HEK293 (cell line): ENCODE measurements around the gene MORF4L1.

ENCODE experiments used
- CTCF ChIA-PET: fragments of 350-600 bp; formaldehyde crosslinking; extraction: SDS; loops from one replicate; lab custom pipeline; 2021; ENCODE audit warnings: antibody characterized with exemption; lab: Yijun Ruan, JAX
- POLR2A ChIA-PET: fragments of 300-600 bp; formaldehyde crosslinking; extraction: SDS; loops from one replicate; lab custom pipeline; 2020; ENCODE audit warnings: antibody characterized with exemption, inconsistent platforms; lab: Yijun Ruan, JAX
- H3K27ac ChIP-seq: fragments of 200-500 bp; sonication (Bioruptor generic); 2 replicates; pipeline ENCODE4 v1.5.1; 2014; ENCODE audit warnings: low read depth, low read length, control low read depth, inconsistent platforms; ENCODE audit errors: extremely low read depth
- H3K36me3 ChIP-seq, 2 experiments: fragments of 200-500 bp in 1 of 2; sonication (Bioruptor generic) in 1 of 2; 1 replicate in 1 of 2; 2 replicates in 1 of 2; pipeline ENCODE4 v1.5.1; 2014 to 2017; ENCODE audit warnings: inconsistent platforms in 2 of 2, low read length in 2 of 2; ENCODE audit not compliant: control insufficient read depth in 2 of 2, insufficient read depth in 1 of 2
- H3K4me1 ChIP-seq: fragments of 200-500 bp; sonication (Bioruptor generic); 2 replicates; pipeline ENCODE4 v1.5.1; 2014; ENCODE audit warnings: mild to moderate bottlenecking, low read length, inconsistent platforms; ENCODE audit not compliant: control insufficient read depth, insufficient read depth
- H3K4me3 ChIP-seq: 2 replicates; pipeline ENCODE4 v1.5.1; 2011; ENCODE audit warnings: low read depth, mild to moderate bottlenecking, control low read depth, low read length, moderate library complexity
- H3K9me3 ChIP-seq: fragments of 200-500 bp; sonication (Bioruptor generic); 2 replicates; pipeline ENCODE4 v1.5.1; 2014; ENCODE audit warnings: low read depth, low read length, inconsistent platforms; ENCODE audit not compliant: control insufficient read depth, insufficient read depth
- GLI4 ChIP-seq: fragments of 450-650 bp; formaldehyde crosslinking; IDR thresholded peaks from 2 replicates; pipeline ENCODE4 v1.5.1; 2016; ENCODE audit warnings: missing biosample characterization, missing genetic modification characterization
- IKZF3 ChIP-seq: fragments of 450-650 bp; IDR thresholded peaks from 2 replicates; pipeline ENCODE4 v1.5.0; 2018; ENCODE audit warnings: missing biosample characterization, mild to moderate bottlenecking, missing genetic modification characterization, moderate library complexity
- KLF7 ChIP-seq: fragments of 450-650 bp; formaldehyde crosslinking; IDR thresholded peaks from 2 replicates; pipeline ENCODE4 v1.5.1; 2016; ENCODE audit warnings: missing biosample characterization, missing genetic modification characterization, borderline replicate concordance
- KLF8 ChIP-seq: fragments of 450-650 bp; formaldehyde crosslinking; IDR thresholded peaks from 2 replicates; pipeline ENCODE4 v1.5.1; 2016; ENCODE audit warnings: missing biosample characterization, missing genetic modification characterization
- MEIS1 ChIP-seq: sonication (generic); formaldehyde crosslinking; IDR thresholded peaks from 2 replicates; pipeline ENCODE4 v1.8.1; 2022; ENCODE audit warnings: missing genetic modification reagents, mild to moderate bottlenecking, borderline replicate concordance
- ZBTB21 ChIP-seq: fragments of 450-650 bp; formaldehyde crosslinking; IDR thresholded peaks from 2 replicates; pipeline ENCODE4 v1.5.1; 2017; ENCODE audit warnings: missing biosample characterization, missing genetic modification characterization
- ZNF121 ChIP-seq: fragments of 450-650 bp; formaldehyde crosslinking; IDR thresholded peaks from 2 replicates; pipeline ENCODE4 v1.5.1; 2016; ENCODE audit warnings: missing biosample characterization, missing genetic modification characterization
- ZNF169 ChIP-seq: fragments of 450-650 bp; formaldehyde crosslinking; IDR thresholded peaks from 2 replicates; pipeline ENCODE4 v1.5.1; 2016; ENCODE audit warnings: missing biosample characterization, missing genetic modification characterization
- ZNF18 ChIP-seq: fragments of 450-650 bp; formaldehyde crosslinking; IDR thresholded peaks from 2 replicates; pipeline ENCODE4 v1.5.1; 2016; ENCODE audit warnings: missing biosample characterization, missing genetic modification characterization
- ZNF26 ChIP-seq: fragments of 450-650 bp; formaldehyde crosslinking; IDR thresholded peaks from 2 replicates; pipeline ENCODE4 v1.5.1; 2016; ENCODE audit warnings: missing biosample characterization, missing genetic modification characterization
- ZNF324 ChIP-seq: fragments of 450-650 bp; formaldehyde crosslinking; IDR thresholded peaks from 2 replicates; pipeline ENCODE4 v1.5.1; 2016; ENCODE audit warnings: missing biosample characterization, missing genetic modification characterization
- ZNF398 ChIP-seq: fragments of 450-650 bp; formaldehyde crosslinking; IDR thresholded peaks from 2 replicates; pipeline ENCODE4 v1.5.1; 2017; ENCODE audit warnings: missing biosample characterization, missing genetic modification characterization
- ZNF416 ChIP-seq: fragments of 450-650 bp; formaldehyde crosslinking; IDR thresholded peaks from 2 replicates; pipeline ENCODE4 v1.5.1; 2016; ENCODE audit warnings: missing biosample characterization, missing genetic modification characterization
- ZNF473 ChIP-seq: fragments of 450-650 bp; formaldehyde crosslinking; IDR thresholded peaks from 2 replicates; pipeline ENCODE4 v1.5.1; 2017; ENCODE audit warnings: missing biosample characterization, missing genetic modification characterization
- ZNF501 ChIP-seq: fragments of 450-650 bp; formaldehyde crosslinking; IDR thresholded peaks from 2 replicates; pipeline ENCODE4 v1.5.1; 2016; ENCODE audit warnings: missing biosample characterization, missing genetic modification characterization
- ZNF596 ChIP-seq: fragments of 450-650 bp; IDR thresholded peaks from 2 replicates; pipeline ENCODE4 v1.5.0; 2018; ENCODE audit warnings: missing biosample characterization, mild to moderate bottlenecking, missing genetic modification characterization, moderate library complexity
- ZNF610 ChIP-seq: fragments of 450-650 bp; formaldehyde crosslinking; IDR thresholded peaks from 2 replicates; pipeline ENCODE4 v1.5.1; 2016; ENCODE audit warnings: missing biosample characterization, missing genetic modification characterization, borderline replicate concordance
- ZNF621 ChIP-seq: fragments of 450-650 bp; formaldehyde crosslinking; IDR thresholded peaks from 2 replicates; pipeline ENCODE4 v1.5.1; 2017; ENCODE audit warnings: missing biosample characterization, missing genetic modification characterization
- ZNF658 ChIP-seq: fragments of 450-650 bp; formaldehyde crosslinking; IDR thresholded peaks from 2 replicates; pipeline ENCODE4; 2016; ENCODE audit warnings: missing biosample characterization, missing genetic modification characterization
- ZNF777 ChIP-seq: fragments of 450-650 bp; formaldehyde crosslinking; IDR thresholded peaks from 2 replicates; pipeline ENCODE4 v1.5.1; 2017; ENCODE audit warnings: missing biosample characterization, missing genetic modification characterization, borderline replicate concordance
- ZSCAN30 ChIP-seq: fragments of 450-650 bp; IDR thresholded peaks from 2 replicates; pipeline ENCODE4 v1.5.1; 2018; ENCODE audit warnings: missing biosample characterization, mild to moderate bottlenecking, missing genetic modification characterization, moderate library complexity
- TF ChIP-seq, protein P1 (sequence below): fragments of 450-650 bp; IDR thresholded peaks from 2 replicates; pipeline ENCODE4 v1.5.1; 2018; ENCODE audit warnings: missing biosample characterization, missing genetic modification characterization
- TF ChIP-seq, protein P2 (sequence below): fragments of 450-650 bp; formaldehyde crosslinking; IDR thresholded peaks from 2 replicates; pipeline ENCODE4 v1.5.1; 2016; ENCODE audit warnings: missing biosample characterization, missing genetic modification characterization

MORF4L1 gene

DNA sequence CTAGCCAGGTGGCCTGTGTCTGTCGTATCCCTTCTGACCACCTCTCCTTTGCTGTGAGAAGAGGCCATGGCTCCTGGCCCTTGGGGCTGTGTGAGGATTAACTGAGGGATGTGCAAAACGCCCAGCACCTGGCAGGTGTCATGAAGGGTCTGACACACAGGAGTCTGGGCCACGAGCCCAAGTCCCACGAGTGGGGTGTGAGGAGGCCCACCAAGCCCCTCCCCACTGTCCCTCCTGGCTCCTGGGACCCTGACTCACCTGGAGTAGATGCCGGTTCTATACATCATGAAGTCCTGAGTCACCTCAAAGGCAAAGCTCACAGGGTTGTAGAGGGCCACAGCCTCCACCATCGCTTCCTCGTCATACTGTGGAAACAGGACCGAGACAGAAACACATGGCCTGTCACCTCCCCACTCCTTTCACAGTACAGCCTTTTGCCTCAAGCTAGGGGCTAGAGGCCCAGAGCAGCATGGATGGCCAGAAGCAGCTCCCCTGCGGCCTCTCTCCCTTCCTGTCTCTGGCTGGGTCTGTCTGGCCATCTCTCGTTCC, 52.5 kb downstream of the MORF4L1 start:
- Histone ChIP-seq H3K4me1 (no peaks in the 10 kb centered on the region), H3K36me3 (peaks cover 16 to 61% of the 10 kb centered on the region in 2 experiments; a peak in 2 of 3 replicates), H3K9me3 (no peaks in the 10 kb centered on the region), H3K27ac (no peak overlapping the region), H3K4me3 (no peak overlapping the region)
- ChIA-PET POLR2A (interaction anchor here (0.5 kb wide), 1 partner anchor 18 kb away, joined by 4 read pairs; no protein-coding TSS in a partner anchor), CTCF (interaction anchor here (0.6 to 3.1 kb wide), 4 partner anchors 12 to 187 kb away, joined by 3 to 24 read pairs (median 4); no protein-coding TSS in a partner anchor)
- TF ChIP-seq ZBTB21 (tag by site-specific recombination), result no peak
- TF ChIP-seq, protein P1, sequence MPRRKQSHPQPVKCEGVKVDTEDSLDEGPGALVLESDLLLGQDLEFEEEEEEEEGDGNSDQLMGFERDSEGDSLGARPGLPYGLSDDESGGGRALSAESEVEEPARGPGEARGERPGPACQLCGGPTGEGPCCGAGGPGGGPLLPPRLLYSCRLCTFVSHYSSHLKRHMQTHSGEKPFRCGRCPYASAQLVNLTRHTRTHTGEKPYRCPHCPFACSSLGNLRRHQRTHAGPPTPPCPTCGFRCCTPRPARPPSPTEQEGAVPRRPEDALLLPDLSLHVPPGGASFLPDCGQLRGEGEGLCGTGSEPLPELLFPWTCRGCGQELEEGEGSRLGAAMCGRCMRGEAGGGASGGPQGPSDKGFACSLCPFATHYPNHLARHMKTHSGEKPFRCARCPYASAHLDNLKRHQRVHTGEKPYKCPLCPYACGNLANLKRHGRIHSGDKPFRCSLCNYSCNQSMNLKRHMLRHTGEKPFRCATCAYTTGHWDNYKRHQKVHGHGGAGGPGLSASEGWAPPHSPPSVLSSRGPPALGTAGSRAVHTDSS (tag by site-specific recombination), result no peak
- no peak for TF ChIP-seq KLF7 (tag by site-specific recombination)
- TF ChIP-seq ZNF121 (tag by site-specific recombination), result no peak
- no peak for TF ChIP-seq ZNF777 (tag by site-specific recombination)
- no peak for TF ChIP-seq MEIS1 (CRISPR knock-in tag)
- no peak for TF ChIP-seq ZNF658 (tag by site-specific recombination)
- TF ChIP-seq GLI4 (tag by site-specific recombination), result no peak
- no peak for TF ChIP-seq ZNF501 (tag by site-specific recombination)
- TF ChIP-seq ZNF324 (tag by site-specific recombination), result no peak
- TF ChIP-seq ZNF398 (tag by site-specific recombination), result no peak
- TF ChIP-seq ZNF416 (tag by site-specific recombination), result no peak
- TF ChIP-seq, protein P2, sequence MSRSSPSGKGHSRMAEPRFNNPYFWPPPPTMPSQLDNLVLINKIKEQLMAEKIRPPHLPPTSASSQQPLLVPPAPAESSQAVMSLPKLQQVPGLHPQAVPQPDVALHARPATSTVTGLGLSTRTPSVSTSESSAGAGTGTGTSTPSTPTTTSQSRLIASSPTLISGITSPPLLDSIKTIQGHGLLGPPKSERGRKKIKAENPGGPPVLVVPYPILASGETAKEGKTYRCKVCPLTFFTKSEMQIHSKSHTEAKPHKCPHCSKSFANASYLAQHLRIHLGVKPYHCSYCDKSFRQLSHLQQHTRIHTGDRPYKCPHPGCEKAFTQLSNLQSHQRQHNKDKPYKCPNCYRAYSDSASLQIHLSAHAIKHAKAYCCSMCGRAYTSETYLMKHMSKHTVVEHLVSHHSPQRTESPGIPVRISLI (tag by site-specific recombination), result no peak
- no peak for TF ChIP-seq ZSCAN30 (tag by site-specific recombination)
- no peak for TF ChIP-seq ZNF610 (tag by site-specific recombination)
- no peak for TF ChIP-seq IKZF3

DNA sequence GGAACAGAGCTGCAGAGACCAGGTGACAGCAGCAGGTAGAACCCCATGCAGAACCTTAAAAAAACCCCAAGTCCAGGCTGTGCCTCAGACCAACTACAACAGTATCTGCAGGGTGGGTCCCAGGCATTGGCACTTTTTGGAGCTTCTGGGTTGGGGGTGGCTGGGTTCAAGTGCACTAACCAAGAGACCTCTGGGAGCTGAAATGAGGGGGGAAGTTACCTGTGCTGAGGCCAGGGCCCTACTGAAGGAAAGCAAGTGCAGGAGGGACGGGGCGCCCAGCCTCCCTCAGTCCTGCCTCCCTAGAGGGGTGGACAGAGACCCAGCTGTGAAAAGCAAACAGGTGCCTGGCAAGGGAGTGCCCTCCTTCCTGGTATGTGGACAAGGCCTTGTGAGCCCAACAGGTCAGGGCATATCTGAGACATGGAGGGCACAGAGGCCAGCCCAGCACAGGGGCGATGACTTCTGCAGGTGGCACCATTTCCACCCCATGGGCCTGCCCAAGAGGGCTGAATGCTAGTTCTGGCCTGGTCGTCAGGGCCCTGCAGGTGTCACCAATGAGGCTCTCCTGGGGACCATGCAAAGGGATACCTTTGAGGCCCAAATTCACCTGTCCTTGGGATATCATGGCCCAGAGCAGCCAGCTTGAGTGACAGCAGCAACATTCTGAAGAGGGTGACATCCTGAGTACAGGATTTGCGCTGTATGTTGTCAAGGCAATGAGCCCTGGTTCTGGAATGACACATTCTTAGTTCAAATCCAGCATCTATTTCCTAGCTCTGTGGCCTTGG, 53.5 kb downstream of the MORF4L1 start:
- Histone ChIP-seq H3K4me3 (no peak overlapping the region), H3K27ac (no peak overlapping the region), H3K4me1 (no peaks in the 10 kb centered on the region; the same call in 1 of the 2 replicates), H3K36me3 (peaks cover 7 to 62% of the 10 kb centered on the region in 2 experiments; a peak in 2 of 3 replicates), H3K9me3 (no peaks in the 10 kb centered on the region)
- ChIA-PET POLR2A (interaction anchor here (0.5 kb wide), 1 partner anchor 19 kb away, joined by 4 read pairs; no protein-coding TSS in a partner anchor), CTCF (interaction anchor here (0.6 to 3.1 kb wide), 3 partner anchors 17 to 53 kb away, joined by 4 to 24 read pairs (median 6); no protein-coding TSS in a partner anchor)
- no peak for TF ChIP-seq ZNF169 (tag by site-specific recombination)
- no peak for TF ChIP-seq ZNF26 (tag by site-specific recombination)
- no peak for TF ChIP-seq ZNF596
- TF ChIP-seq KLF8, result no peak
- TF ChIP-seq ZNF18 (tag by site-specific recombination), result no peak
- no peak for TF ChIP-seq ZNF621
- TF ChIP-seq ZNF473 (tag by site-specific recombination), result no peak
